Measurements from ENCODE around the gene CDYL2. TPM values are rescaled to one million over a fixed set of nuclear protein-coding genes. Genes with fewer than 3 reads are reported as not detected.

Gene CDYL2
- polyA plus RNA-seq, 1 of the 3 experiments (the other 2 are of a cell fraction): 0.03 TPM

Other genes with a start within 250 kb of the CDYL2 start
- gene CMC2, start 202.3 kb upstream of the CDYL2 start, polyA plus RNA-seq (2012; rRNA removed): 121 and 135 TPM in 2 replicates
- gene CENPN, start 202.6 kb upstream of the CDYL2 start, polyA plus RNA-seq (2012; rRNA removed): 13.9 and 35.3 TPM in 2 replicates
- 15.3 and 20.4 TPM in 2 replicates for gene ATMIN, start 231.2 kb upstream of the CDYL2 start, polyA plus RNA-seq (2012; rRNA removed)